ENCODE measurements around the gene UVRAG. TPM values are rescaled to one million over a fixed set of nuclear protein-coding genes. Genes with fewer than 3 reads are reported as not detected.
"Not testable (repeated sequence)": the region's sequence is repeated elsewhere in the genome, so short reads cannot be mapped to it uniquely, and the experiment has no call there.

The UVRAG gene
- total RNA-seq, 4 donors from 2014 or later: 27.3 to 38.7 (median 33.6) TPM

- H3K36me3 ChIP-seq: peaks cover 0 to 23% (median 0%) of the 10 kb centered on the region in 3 donors
Measured at GRCh38 chr11:75850787-75851186, 35.8 kb downstream of the UVRAG start.

GRCh38 chr11:75851203-75851602 is 36.2 kb downstream of the UVRAG start:
- peaks cover 0 to 19% (median 6%) of the 10 kb centered on the region in 4 donors for H3K4me1 ChIP-seq
- 50 to 57% methylated on average over 1 of the region's 1 CpG for WGBS, 2 donors
- no peaks in the 10 kb centered on the region for H3K27me3 ChIP-seq
- no peak for DNase-seq (ENCODE audit: low spot score in 2 of 2)
- H3K9me3 ChIP-seq: no peaks in the 10 kb centered on the region
- no peak for TF ChIP-seq POLR2A (IDR thresholded peaks at IDR 0.05)
- no peak for TF ChIP-seq CTCF (IDR thresholded peaks at IDR 0.05)
- no peak for TF ChIP-seq EP300 (IDR thresholded peaks at IDR 0.05)
- H3K4me3 ChIP-seq: no peak overlapping the region
- peaks cover 0 to 23% (median 0%) of the 10 kb centered on the region in 3 donors for H3K36me3 ChIP-seq
- H3K27ac ChIP-seq: peak overlapping the region in 2 of 4 donors; percentile 60 to 73

More at GRCh38 chr11:75850787-75851186, 35.8 kb downstream of the UVRAG start:
- H3K27ac ChIP-seq: peak overlapping the region in 2 of 4 donors; percentile 60 to 73
- DNase-seq (ENCODE audit: low spot score in 2 of 2): no peak
- H3K4me3 ChIP-seq: no peak overlapping the region
- no peaks in the 10 kb centered on the region for H3K9me3 ChIP-seq
- TF ChIP-seq CTCF (IDR thresholded peaks at IDR 0.05) (no peak), POLR2A (IDR thresholded peaks at IDR 0.05) (no peak), EP300 (IDR thresholded peaks at IDR 0.05) (no peak)
- peaks cover 0 to 19% (median 6%) of the 10 kb centered on the region in 4 donors for H3K4me1 ChIP-seq
- no peaks in the 10 kb centered on the region for H3K27me3 ChIP-seq
- WGBS, 2 donors: 37 to 51% methylated on average over 3 of the region's 3 CpGs

GRCh38 chr11:75852406-75853017 is 37.5 kb downstream of the UVRAG start:
- Histone ChIP-seq H3K9me3 (no peaks in the 10 kb centered on the region), H3K4me1 (peaks cover 0 to 19% (median 6%) of the 10 kb centered on the region in 4 donors), H3K4me3 (no peak overlapping the region), H3K36me3 (peaks cover 0 to 23% (median 0%) of the 10 kb centered on the region in 3 donors), H3K27me3 (no peaks in the 10 kb centered on the region), H3K27ac (no peak overlapping the region)
- no peak for DNase-seq (ENCODE audit: low spot score in 2 of 2)
- WGBS, 2 donors: 92 to 93% methylated on average over 5 of the region's 5 CpGs
- TF ChIP-seq EP300 (IDR thresholded peaks at IDR 0.05): no peak
- TF ChIP-seq POLR2A (IDR thresholded peaks at IDR 0.05): no peak
- TF ChIP-seq CTCF (IDR thresholded peaks at IDR 0.05): no peak

GRCh38 chr11:75853563-75853962 is 38.6 kb downstream of the UVRAG start:
- not testable (repeated sequence) for DNase-seq (ENCODE audit: low spot score in 2 of 2); H3K4me3 ChIP-seq; H3K27ac ChIP-seq; H3K9me3 ChIP-seq; H3K27me3 ChIP-seq
- H3K36me3 ChIP-seq: peaks cover 0 to 23% (median 0%) of the 10 kb centered on the region in 3 donors
- WGBS, 2 donors: 97 to 100% methylated on average over 4 of the region's 4 CpGs
- peaks cover 0 to 25% (median 6%) of the 10 kb centered on the region in 4 donors for H3K4me1 ChIP-seq

- Histone ChIP-seq H3K4me1 (peaks cover 0 to 29% (median 6%) of the 10 kb centered on the region in 4 donors), H3K27ac (no peak overlapping the region), H3K4me3 (no peak overlapping the region), H3K9me3 (no peaks in the 10 kb centered on the region), H3K27me3 (no peaks in the 10 kb centered on the region), H3K36me3 (peaks cover 0 to 23% (median 0%) of the 10 kb centered on the region in 3 donors)
- no peak for DNase-seq (ENCODE audit: low spot score in 2 of 2)
- WGBS, 2 donors: 67 to 82% methylated on average over 1 of the region's 1 CpG
- no peak for TF ChIP-seq POLR2A (IDR thresholded peaks at IDR 0.05)
- no peak for TF ChIP-seq EP300 (IDR thresholded peaks at IDR 0.05)
- no peak for TF ChIP-seq CTCF (IDR thresholded peaks at IDR 0.05)
Measured at GRCh38 chr11:75853971-75854370, 39.0 kb downstream of the UVRAG start.

Measured in tibial nerve (tissue), 4 donors.